ENCODE results near the gene MYLIP.

- peak in 2 of 5 experiments; percentile 10 to 14 for TF ChIP-seq CTCF (IDR thresholded peaks at IDR 0.05)
- TF ChIP-seq EP300 (IDR thresholded peaks at IDR 0.05; ENCODE audit: low read depth), result no peak
- TF ChIP-seq POLR2AphosphoS5 (IDR thresholded peaks at IDR 0.05), result no peak
- TF ChIP-seq POLR2A (IDR thresholded peaks at IDR 0.05), result no peak
These were observed 55.2 kb downstream of the MYLIP start for GRCh38 chr6:16184129-16184528.
